ENCODE measurements around the gene SH2D5.

Gene SH2D5

DNA sequence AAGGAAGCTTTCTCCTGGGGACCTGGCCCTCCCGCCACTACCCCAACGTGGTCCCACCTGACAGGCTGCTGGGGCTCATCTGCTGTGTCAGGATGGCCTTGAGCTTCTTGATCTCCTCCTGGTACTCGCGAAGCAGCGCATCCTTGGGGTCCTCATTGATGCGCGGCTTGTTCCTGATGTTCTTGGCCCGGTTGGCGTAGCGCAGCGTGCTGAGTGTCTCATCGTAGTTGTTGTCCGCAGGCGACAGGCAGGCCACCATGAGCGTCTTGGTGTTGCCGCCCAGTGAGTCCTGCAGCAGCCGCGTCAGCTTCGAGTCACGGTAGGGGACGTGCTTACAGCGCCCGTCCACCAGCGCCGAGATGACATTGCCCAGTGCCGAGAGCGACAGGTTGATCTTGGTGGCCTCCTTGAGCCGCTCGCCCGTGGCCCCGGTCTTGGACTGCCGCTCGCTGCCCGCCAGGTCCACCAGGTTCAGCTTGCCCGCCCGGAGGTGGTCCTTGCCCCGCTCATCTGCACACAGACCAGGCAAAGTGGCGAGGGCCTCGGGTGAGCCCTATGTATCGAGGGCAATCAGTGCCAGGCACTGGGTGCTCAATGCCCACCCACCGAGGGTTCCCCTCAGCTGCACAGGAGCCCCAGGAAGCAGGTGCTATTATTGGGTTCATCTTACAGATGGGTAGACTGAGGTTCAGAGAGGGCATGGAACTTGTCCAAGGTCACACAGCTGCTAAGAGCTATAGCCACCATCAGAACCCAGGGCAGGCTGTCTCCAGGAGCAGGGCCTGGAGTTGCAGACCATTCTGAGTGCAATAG is 27.9 kb downstream of the SH2D5 start:
- Histone ChIP-seq H3K4me3 (replicated peaks; ENCODE audit: insufficient read depth, low read length) (no peak overlapping the region), H3K27ac (replicated peaks) (no peak overlapping the region), H3K27me3 (ENCODE audit: insufficient read depth, poor library complexity, severe bottlenecking) (no peaks in the 10 kb centered on the region)
- no peak for DNase-seq (ENCODE audit: low read depth in 1 of 2, low spot score in 1 of 2)
- TF ChIP-seq GABPA (IDR thresholded peaks at IDR 0.05; ENCODE audit: low read depth) (no peak), POLR2AphosphoS5 (IDR thresholded peaks at IDR 0.05; ENCODE audit: low read depth) (no peak), SPI1 (IDR thresholded peaks at IDR 0.05; ENCODE audit: borderline replicate concordance, low read depth) (no peak)
- TF ChIP-seq, protein P1, sequence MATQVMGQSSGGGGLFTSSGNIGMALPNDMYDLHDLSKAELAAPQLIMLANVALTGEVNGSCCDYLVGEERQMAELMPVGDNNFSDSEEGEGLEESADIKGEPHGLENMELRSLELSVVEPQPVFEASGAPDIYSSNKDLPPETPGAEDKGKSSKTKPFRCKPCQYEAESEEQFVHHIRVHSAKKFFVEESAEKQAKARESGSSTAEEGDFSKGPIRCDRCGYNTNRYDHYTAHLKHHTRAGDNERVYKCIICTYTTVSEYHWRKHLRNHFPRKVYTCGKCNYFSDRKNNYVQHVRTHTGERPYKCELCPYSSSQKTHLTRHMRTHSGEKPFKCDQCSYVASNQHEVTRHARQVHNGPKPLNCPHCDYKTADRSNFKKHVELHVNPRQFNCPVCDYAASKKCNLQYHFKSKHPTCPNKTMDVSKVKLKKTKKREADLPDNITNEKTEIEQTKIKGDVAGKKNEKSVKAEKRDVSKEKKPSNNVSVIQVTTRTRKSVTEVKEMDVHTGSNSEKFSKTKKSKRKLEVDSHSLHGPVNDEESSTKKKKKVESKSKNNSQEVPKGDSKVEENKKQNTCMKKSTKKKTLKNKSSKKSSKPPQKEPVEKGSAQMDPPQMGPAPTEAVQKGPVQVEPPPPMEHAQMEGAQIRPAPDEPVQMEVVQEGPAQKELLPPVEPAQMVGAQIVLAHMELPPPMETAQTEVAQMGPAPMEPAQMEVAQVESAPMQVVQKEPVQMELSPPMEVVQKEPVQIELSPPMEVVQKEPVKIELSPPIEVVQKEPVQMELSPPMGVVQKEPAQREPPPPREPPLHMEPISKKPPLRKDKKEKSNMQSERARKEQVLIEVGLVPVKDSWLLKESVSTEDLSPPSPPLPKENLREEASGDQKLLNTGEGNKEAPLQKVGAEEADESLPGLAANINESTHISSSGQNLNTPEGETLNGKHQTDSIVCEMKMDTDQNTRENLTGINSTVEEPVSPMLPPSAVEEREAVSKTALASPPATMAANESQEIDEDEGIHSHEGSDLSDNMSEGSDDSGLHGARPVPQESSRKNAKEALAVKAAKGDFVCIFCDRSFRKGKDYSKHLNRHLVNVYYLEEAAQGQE (IDR thresholded peaks at IDR 0.05; ENCODE audit: insufficient replicate concordance, low read depth), result no peak
- TF ChIP-seq, protein P2, sequence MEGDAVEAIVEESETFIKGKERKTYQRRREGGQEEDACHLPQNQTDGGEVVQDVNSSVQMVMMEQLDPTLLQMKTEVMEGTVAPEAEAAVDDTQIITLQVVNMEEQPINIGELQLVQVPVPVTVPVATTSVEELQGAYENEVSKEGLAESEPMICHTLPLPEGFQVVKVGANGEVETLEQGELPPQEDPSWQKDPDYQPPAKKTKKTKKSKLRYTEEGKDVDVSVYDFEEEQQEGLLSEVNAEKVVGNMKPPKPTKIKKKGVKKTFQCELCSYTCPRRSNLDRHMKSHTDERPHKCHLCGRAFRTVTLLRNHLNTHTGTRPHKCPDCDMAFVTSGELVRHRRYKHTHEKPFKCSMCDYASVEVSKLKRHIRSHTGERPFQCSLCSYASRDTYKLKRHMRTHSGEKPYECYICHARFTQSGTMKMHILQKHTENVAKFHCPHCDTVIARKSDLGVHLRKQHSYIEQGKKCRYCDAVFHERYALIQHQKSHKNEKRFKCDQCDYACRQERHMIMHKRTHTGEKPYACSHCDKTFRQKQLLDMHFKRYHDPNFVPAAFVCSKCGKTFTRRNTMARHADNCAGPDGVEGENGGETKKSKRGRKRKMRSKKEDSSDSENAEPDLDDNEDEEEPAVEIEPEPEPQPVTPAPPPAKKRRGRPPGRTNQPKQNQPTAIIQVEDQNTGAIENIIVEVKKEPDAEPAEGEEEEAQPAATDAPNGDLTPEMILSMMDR (IDR thresholded peaks at IDR 0.05; ENCODE audit: insufficient read depth, low read length), result no peak

DNA sequence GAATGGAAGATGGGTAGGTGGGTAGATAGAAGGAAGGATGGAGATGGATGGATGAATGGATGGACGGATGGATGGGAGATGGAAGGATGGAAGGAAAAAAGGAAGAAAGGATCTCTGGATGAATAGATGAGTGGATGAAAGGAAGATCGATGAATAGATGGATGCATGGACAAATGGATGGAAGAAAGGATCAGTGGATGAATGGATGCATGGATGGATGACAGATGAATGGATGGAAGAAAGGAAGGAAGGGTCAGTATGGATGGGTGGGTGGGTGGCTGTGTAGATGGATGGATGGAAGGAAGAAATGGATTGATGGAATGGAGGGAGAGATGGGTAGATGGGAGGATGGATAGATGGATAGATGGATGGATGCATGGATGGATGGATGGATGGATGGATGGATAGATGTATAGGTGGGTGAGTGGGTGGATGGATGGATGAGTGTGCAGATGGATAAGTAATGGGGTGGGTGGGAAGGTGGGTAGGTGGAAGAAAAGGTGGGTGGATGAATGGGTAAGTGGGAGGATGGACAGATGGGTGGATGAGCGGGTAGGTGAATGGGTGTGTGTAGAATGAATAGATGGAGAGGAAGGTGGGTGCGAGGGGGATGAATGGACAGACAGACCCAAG is 29.3 kb downstream of the SH2D5 start:
- no peak overlapping the region for H3K4me3 ChIP-seq (replicated peaks; ENCODE audit: insufficient read depth, low read length)
- TF ChIP-seq POLR2AphosphoS5 (IDR thresholded peaks at IDR 0.05; ENCODE audit: low read depth) (no peak), GABPA (IDR thresholded peaks at IDR 0.05; ENCODE audit: low read depth) (no peak), SPI1 (IDR thresholded peaks at IDR 0.05; ENCODE audit: borderline replicate concordance, low read depth) (no peak)
- TF ChIP-seq, protein P2 (IDR thresholded peaks at IDR 0.05; ENCODE audit: insufficient read depth, low read length), result no peak
- TF ChIP-seq, protein P1 (IDR thresholded peaks at IDR 0.05; ENCODE audit: insufficient replicate concordance, low read depth), result no peak
- no peaks in the 10 kb centered on the region for H3K27me3 ChIP-seq (ENCODE audit: insufficient read depth, poor library complexity, severe bottlenecking)
- no peak for DNase-seq (ENCODE audit: low read depth in 1 of 2, low spot score in 1 of 2)
- H3K27ac ChIP-seq (replicated peaks), result no peak overlapping the region

DNA sequence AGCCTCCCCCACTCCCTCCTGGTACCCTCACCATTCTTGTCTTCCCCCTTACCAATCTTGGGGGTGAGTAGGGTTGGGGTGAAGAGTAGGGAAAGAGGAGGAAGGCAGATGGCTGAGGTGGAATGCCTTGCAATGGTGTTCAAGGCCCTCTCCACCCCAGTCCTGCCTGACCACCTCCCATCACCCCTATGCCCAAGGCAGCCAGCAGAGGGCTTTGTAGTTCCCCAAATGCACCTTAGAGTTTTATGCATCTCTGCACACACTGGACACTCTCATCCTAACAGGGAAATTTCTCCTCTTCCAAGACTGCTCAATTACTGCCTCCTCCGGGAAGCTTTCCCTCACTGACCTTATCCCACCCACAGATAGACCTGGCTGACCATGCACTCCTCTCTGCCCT is 30.1 kb downstream of the SH2D5 start:
- no peaks in the 10 kb centered on the region for H3K27me3 ChIP-seq (ENCODE audit: insufficient read depth, poor library complexity, severe bottlenecking)
- H3K4me3 ChIP-seq (replicated peaks; ENCODE audit: insufficient read depth, low read length), result no peak overlapping the region
- no peak for TF ChIP-seq POLR2AphosphoS5 (IDR thresholded peaks at IDR 0.05; ENCODE audit: low read depth)
- no peak for TF ChIP-seq GABPA (IDR thresholded peaks at IDR 0.05; ENCODE audit: low read depth)
- TF ChIP-seq, protein P1 (IDR thresholded peaks at IDR 0.05; ENCODE audit: insufficient replicate concordance, low read depth), result no peak
- TF ChIP-seq, protein P2 (IDR thresholded peaks at IDR 0.05; ENCODE audit: insufficient read depth, low read length), result peak; percentile 52
- no peak for TF ChIP-seq SPI1 (IDR thresholded peaks at IDR 0.05; ENCODE audit: borderline replicate concordance, low read depth)
- DNase-seq (ENCODE audit: low read depth in 1 of 2, low spot score in 1 of 2), result no peak
- no peak overlapping the region for H3K27ac ChIP-seq (replicated peaks)
